Right lobe of liver (tissue), 4 donors: Measurements from ENCODE around the gene UBE2N.

Experiments used
- POLR2A ChIP-seq: fragments of 450-650 bp; IDR thresholded peaks from one replicate; pipeline ENCODE4 v1.6.1; 2017; ENCODE audit warnings: antibody characterized with exemption, mild to moderate bottlenecking
- TF ChIP-seq, protein P1 (sequence below), 4 donors: fragments of 200-600 bp in 3 of 4; fragments of 450-650 bp in 1 of 4; IDR thresholded peaks; one replicate each; pipeline versions ENCODE4 v1.5.1 to v1.8.0; 2016 to 2022; ENCODE audit warnings: antibody characterized with exemption in 4 of 4, mild to moderate bottlenecking in 2 of 4
- donor health status: DM: no; HTN: no; CAD: no.
- donor health status: DM: no; HTN: no; CAD: no.
- donor health status: DM: no; HTN: yes; CAD: no.

DNA sequence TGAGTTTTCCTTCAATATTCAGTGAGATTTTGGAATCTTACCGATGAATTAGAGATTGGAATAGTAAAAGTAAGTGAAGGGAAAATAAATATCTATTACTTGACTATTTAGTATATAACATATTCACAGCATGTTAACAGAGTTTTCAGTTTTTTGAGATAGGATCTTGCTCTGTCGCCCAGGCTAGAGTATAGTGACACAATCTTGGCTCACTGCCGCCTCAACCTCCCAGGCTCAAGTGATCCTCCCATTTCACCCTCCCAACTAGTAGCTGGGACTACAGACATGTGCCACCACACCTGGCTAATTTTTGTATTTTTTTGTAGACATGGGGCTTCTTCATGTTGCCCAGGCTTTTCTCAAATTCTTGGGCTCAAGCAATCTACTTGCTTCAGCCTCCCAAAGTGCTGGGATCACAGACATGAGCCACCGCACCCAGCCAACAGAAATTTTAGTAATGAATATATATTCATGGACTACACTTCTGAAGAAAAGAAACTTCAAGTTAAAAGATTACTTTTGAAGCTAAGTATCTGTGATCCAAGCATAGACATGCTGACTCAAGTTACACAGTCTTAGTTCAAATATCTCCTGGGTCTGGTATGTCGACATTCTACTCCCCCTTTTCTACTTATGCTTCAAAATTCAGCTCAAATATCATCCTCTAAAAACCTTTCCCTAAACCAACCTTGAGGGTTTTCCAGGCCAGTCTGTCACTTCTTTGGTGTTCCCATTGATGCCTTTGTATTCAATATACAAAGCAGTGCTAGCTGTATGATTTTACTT is 13.8 kb downstream of the UBE2N start:
- TF ChIP-seq, protein P1, sequence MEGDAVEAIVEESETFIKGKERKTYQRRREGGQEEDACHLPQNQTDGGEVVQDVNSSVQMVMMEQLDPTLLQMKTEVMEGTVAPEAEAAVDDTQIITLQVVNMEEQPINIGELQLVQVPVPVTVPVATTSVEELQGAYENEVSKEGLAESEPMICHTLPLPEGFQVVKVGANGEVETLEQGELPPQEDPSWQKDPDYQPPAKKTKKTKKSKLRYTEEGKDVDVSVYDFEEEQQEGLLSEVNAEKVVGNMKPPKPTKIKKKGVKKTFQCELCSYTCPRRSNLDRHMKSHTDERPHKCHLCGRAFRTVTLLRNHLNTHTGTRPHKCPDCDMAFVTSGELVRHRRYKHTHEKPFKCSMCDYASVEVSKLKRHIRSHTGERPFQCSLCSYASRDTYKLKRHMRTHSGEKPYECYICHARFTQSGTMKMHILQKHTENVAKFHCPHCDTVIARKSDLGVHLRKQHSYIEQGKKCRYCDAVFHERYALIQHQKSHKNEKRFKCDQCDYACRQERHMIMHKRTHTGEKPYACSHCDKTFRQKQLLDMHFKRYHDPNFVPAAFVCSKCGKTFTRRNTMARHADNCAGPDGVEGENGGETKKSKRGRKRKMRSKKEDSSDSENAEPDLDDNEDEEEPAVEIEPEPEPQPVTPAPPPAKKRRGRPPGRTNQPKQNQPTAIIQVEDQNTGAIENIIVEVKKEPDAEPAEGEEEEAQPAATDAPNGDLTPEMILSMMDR (IDR thresholded peaks at IDR 0.05) = no peak
- no peak for TF ChIP-seq POLR2A
